ENCODE results near the gene AJAP1.

DNA sequence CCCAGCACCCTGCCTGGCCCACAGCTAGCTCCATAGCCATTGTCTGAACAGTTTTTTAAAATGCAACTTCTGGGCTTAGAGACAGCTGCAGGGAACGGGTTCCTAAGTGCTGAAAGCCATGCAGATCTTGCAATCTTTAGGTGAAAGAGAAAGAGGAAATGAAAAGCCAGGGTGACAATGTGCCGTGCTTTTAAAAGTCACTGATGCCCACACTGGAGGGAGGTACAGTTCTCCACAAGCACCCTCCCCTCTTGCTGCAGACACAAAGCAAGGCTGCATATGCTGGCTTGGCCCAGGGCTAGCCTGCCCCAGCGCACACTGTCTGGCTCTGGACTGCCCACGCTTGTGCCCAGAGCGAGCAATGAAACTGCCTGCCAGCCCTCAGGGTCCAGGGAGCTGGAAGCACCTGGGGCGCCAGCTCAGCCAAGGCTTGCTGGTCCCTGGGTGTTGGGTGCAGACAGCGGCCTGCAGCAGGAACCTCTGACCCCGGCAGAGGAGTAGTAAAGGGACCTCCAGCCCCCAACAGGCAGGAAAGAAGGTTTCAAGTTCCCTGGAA is 70.4 kb downstream of the AJAP1 start:
- TF ChIP-seq, protein P1, sequence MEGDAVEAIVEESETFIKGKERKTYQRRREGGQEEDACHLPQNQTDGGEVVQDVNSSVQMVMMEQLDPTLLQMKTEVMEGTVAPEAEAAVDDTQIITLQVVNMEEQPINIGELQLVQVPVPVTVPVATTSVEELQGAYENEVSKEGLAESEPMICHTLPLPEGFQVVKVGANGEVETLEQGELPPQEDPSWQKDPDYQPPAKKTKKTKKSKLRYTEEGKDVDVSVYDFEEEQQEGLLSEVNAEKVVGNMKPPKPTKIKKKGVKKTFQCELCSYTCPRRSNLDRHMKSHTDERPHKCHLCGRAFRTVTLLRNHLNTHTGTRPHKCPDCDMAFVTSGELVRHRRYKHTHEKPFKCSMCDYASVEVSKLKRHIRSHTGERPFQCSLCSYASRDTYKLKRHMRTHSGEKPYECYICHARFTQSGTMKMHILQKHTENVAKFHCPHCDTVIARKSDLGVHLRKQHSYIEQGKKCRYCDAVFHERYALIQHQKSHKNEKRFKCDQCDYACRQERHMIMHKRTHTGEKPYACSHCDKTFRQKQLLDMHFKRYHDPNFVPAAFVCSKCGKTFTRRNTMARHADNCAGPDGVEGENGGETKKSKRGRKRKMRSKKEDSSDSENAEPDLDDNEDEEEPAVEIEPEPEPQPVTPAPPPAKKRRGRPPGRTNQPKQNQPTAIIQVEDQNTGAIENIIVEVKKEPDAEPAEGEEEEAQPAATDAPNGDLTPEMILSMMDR (IDR thresholded peaks at IDR 0.05; ENCODE audit: insufficient read depth, low read length): no peak
- no peak for TF ChIP-seq POLR2AphosphoS5 (IDR thresholded peaks at IDR 0.05; ENCODE audit: low read depth)
